NCI-H1105 treated with DMSO at 0.1 percent for 48 hours (cell line): Measurements from ENCODE around the gene PBRM1.

Experiments
- DNase-seq: peaks from one replicate; lab custom pipeline; 2025; lab: John Stamatoyannopoulos, UW

PBRM1 gene

GRCh38 chr3:52524752-52525679 lies 160.7 kb downstream of the PBRM1 start:
- DNase-seq = peak; percentile 69

GRCh38 chr3:52524258-52524751 lies 161.4 kb downstream of the PBRM1 start:
- DNase-seq = no peak

- no peak for DNase-seq
These were observed 162.1 kb downstream of the PBRM1 start for GRCh38 chr3:52523386-52524257.

DNA sequence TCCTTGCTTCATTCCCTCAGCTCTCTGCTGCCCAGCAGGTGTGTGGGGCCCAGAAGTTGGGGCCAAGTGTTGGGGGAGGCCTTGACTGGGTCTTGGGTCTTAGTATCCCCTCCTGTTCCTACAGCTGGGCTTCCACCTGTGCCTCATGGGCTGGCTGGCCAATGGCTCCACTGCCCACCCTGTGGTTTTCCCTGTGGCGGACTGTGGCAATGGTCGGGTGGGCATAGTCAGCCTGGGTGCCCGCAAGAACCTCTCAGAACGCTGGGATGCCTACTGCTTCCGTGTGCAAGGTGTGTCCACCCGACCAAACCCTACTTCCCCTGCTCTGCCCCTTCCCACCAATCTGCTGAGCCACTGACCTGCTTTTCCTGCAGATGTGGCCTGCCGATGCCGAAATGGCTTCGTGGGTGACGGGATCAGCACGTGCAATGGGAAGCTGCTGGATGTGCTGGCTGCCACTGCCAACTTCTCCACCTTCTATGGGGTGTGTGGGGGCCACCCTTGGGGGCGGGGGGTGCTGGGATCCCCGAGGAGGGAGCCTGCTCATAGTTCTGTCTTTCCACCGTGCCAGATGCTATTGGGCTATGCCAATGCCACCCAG lies 163.0 kb downstream of the PBRM1 start:
- DNase-seq = no peak

DNA sequence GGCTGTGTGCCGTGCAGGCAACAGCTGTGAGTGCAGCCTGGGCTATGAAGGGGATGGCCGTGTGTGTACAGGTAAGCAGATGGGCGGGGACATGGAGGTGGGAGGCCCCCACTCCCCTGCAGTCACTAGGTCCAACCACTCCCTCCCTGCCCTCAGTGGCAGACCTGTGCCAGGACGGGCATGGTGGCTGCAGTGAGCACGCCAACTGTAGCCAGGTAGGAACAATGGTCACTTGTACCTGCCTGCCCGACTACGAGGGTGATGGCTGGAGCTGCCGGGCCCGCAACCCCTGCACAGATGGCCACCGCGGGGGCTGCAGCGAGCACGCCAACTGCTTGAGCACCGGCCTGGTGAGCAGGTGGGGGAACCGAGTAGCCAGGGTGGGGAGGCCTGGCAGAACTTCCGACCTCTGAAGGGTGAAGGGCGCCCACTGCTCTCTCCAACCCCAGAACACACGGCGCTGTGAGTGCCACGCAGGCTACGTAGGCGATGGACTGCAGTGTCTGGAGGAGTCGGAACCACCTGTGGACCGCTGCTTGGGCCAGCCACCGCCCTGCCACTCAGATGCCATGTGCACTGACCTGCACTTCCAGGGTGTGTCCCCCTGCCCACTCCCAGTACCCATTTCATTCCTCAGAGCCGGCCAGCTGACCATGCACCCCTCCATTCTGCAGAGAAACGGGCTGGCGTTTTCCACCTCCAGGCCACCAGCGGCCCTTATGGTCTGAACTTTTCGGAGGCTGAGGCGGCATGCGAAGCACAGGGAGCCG lies 163.6 kb downstream of the PBRM1 start:
- no peak for DNase-seq

DNA sequence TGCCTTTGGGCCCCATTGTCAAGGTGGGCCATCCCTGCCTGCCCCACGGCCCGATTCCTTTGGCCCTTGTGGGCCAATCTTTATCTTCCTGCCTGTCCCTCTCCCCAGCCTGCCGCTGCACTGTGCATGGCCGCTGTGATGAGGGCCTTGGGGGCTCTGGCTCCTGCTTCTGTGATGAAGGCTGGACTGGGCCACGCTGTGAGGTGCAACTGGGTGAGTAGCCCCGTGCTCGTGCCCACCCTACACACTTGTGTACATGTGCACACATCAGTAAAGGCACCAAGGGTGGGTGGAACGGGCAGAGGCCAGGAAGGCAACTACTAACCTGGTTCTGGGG lies 164.3 kb downstream of the PBRM1 start:
- DNase-seq = no peak

GRCh38 chr3:52520716-52521487 lies 164.8 kb downstream of the PBRM1 start:
- DNase-seq = no peak

DNA sequence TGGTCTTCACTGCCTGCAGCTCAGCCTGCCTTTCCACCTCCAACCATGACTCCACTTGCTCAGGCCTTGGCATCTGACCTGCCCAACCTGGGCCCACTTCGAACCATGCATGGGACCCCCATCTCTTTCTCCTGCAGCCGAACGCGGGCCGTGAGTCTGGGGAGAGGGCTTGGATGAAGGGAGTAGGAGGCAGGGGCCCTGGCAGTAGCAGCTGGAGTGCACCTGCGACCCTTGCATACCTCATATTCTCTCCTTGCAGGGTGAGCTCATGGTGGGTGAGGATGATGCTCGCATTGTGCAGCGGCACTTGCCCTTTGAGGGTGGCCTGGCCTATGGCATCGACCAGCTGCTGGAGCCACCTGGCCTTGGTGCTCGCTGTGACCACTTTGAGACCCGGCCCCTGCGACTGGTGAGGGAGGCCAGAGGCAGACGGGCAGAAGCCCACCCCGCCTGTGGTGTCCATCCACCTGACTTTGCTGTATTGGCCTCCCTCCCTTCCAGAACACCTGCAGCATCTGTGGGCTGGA lies 165.5 kb downstream of the PBRM1 start:
- no peak for DNase-seq

DNA sequence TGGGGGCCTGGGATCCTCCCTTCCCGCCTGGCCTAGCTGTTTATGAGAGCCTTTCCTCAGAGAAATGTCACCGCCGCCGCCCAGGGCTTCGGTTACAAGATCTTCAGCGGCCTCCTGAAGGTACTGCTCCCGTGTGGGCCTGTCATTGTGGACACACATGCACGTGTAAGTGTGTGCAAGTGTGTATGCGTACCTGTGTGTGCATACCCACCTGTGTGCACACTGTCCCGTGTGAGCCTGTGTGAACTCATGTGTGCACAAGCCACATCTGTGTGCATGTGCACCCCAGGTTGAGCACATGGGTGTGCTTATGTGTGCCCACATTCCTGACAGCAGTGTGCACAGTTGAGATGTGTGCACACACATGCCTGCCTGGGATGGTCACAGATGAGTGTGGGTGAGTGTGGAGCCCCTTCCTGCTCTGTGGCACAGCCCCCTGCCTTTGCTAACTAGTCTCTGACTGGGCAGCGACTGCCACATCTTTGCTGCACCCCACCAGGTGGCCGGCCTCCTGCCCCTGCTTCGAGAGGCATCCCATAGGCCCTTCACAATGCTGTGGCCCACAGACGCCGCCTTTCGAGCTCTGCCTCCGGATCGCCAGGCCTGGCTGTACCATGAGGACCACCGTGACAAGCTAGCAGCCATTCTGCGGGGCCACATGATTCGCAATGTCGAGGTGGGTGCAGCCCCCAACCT lies 166.1 kb downstream of the PBRM1 start:
- DNase-seq = no peak

GRCh38 chr3:52518723-52519444 lies 166.8 kb downstream of the PBRM1 start:
- DNase-seq = no peak

DNA sequence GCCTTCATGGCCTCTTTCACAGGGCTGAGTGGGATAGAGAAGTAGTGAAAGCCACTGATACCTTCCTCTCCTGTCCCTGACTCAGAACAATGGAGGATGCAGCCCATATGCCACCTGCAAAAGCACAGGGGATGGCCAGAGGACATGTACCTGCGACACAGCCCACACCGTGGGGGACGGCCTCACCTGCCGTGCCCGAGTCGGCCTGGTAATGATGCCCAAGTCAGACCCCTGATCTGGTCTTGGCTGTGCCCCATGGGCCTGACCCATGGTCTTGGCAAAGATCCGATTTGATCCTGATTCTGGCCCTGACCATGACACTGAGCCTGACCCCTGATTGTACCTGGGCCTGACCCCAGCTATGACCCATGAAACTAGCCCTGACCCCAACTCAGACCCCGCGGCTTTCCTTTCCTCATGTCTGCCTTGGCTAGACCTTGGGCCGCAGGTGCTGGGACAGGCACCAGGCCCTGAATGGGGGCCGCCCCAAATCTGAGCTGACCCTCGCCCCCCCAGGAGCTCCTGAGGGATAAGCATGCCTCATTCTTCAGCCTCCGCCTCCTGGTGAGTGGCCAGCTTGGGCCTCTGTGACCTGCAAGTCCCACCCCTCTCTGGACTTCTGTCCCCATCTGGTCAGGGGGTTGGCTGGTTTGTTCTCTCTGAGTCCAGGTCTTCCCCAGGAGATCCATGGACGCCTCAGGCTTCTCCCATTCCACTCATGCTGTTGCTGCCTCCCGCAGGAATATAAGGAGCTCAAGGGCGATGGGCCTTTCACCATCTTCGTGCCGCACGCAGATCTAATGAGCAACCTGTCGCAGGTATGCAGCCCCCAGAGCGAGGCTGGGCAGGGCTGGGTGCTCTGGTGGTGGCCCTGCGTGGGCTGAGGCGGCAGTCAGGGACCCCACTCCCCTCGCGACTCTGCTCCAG lies 167.7 kb downstream of the PBRM1 start:
- DNase-seq = no peak

DNA sequence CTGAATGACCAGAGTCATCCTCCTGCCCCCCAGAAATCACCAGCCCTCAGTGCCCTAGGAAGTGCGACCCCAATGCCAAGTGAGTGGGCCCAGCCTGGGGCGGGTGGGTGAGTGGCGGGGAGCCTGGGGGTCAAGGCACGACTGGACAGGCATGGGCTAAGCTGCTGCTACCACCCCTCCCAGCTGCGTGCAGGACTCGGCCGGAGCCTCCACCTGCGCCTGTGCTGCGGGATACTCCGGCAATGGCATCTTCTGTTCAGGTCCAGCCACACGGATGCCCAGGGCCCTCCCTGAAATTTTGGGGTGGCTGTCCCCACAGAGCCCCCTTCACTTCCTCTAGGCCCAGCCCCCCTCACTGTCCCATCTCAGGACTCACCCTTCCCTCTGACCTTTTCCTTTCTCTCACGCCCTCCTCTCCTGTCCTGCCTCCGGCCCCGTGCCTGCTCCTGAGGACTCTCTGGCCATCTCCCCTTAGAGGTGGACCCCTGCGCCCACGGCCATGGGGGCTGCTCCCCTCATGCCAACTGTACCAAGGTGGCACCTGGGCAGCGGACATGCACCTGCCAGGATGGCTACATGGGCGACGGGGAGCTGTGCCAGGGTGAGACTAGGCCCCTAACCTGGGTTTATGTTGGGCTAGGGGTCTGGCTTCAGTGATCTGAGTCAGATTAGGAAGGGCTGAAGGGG lies 169.1 kb downstream of the PBRM1 start:
- DNase-seq = no peak

- DNase-seq = no peak
These were observed 170.5 kb downstream of the PBRM1 start for GRCh38 chr3:52515192-52515591.

- no peak for DNase-seq
These were observed 171.1 kb downstream of the PBRM1 start for GRCh38 chr3:52514576-52514975.

- DNase-seq = no peak
These were observed 172.4 kb downstream of the PBRM1 start for GRCh38 chr3:52513281-52513680.

DNA sequence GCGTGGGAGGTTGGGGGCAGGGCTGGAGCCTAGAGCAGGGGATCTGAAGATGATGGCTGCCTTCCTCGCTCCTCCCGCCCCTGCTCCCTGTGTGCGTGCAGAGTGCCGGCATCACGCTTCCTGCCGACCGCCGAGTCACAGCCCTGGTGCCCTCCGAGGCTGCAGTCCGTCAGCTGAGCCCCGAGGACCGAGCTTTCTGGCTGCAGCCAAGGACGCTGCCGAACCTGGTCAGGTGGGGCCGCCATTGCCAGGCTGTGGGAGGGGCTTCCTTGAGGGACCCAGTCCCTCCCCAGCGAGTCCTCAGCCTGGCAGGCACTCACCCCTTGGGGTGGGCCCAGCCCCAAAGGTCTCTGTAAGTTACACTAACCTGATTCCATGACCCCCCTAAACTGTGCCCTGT lies 173.0 kb downstream of the PBRM1 start:
- no peak for DNase-seq

- DNase-seq = no peak
These were observed 173.6 kb downstream of the PBRM1 start for GRCh38 chr3:52512105-52512504.

DNA sequence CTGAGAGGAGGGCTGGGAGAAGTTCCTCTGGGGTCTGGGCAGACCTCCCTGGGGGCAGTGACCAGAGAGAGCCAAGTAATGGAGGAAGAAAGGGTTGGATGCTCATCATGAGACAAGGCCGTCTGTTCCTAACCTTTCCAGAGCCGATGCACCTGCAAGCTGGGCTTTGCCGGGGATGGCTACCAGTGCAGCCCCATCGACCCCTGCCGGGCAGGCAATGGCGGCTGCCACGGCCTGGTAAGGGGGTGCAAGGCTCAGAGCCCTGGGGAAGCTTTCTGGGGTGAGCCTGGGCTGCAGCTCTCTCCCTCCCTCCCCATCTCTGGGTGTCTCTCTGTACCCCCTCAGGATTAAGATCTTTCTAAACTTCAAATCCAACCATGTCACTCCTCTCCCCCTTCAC lies 174.2 kb downstream of the PBRM1 start:
- no peak for DNase-seq
